ENCODE measurements around the gene POLA2.

DNA sequence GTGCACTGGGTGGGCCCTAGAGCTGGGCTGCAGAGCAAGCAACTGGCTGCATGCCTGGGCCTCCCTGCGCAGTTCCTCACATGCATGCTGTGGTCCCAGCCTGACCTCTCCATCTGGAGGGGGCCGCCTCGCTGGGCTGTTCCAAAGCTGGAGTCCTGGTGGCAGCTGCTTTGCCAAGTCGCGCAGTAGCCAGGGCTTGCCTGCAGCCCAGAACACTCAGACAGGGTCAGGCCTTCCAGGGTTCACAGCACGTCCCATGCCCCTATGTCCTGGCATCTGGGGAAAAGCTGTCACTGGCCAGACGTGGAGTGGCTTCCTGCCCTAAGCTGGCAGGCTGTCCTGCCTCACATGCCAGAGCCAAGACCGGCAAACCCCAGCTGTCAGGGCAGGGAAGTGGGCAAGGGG, 36.4 kb downstream of the POLA2 start:
- TF ChIP-seq, protein P1, sequence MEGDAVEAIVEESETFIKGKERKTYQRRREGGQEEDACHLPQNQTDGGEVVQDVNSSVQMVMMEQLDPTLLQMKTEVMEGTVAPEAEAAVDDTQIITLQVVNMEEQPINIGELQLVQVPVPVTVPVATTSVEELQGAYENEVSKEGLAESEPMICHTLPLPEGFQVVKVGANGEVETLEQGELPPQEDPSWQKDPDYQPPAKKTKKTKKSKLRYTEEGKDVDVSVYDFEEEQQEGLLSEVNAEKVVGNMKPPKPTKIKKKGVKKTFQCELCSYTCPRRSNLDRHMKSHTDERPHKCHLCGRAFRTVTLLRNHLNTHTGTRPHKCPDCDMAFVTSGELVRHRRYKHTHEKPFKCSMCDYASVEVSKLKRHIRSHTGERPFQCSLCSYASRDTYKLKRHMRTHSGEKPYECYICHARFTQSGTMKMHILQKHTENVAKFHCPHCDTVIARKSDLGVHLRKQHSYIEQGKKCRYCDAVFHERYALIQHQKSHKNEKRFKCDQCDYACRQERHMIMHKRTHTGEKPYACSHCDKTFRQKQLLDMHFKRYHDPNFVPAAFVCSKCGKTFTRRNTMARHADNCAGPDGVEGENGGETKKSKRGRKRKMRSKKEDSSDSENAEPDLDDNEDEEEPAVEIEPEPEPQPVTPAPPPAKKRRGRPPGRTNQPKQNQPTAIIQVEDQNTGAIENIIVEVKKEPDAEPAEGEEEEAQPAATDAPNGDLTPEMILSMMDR (IDR thresholded peaks at IDR 0.05), result no peak
- TF ChIP-seq POLR2A (IDR thresholded peaks at IDR 0.05) (no peak), EP300 (IDR thresholded peaks at IDR 0.05) (no peak)
